ENCODE measurements around the gene CDH13. TPM values are rescaled to one million over a fixed set of nuclear protein-coding genes. Genes with fewer than 3 reads are reported as not detected.
A peak's percentile ranks its signal among the peaks of the same experiment; 100 is the strongest.

CDH13 gene
- total and polyA plus RNA-seq, 2 experiments from 2014 or later: 2.9 to 4.8 TPM

DNA sequence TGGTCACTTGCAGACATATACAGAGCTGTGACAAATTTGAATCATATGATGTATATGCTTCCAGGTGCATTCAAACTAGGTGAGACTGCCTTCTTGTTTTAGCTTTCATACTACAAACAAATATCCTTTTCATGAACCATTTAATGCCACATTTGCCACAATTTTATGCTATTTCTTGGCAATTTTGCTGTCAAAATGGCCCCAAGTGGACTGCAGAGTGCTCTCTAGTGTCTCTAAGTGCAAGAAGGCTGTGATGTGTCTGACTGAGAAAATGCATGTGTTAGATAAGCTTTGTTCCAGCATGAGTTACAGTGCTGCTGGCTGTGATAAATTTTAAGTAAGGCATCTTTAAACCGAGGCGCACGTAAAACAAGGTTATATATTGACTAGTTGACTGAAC lies 38.3 kb downstream of the CDH13 start:
- Histone ChIP-seq H3K4me3 (no peak overlapping the region), H3K27me3 (no peaks in the 10 kb centered on the region), H3K27ac (no peak overlapping the region), H3K4me1 (ENCODE audit: low read depth) (no peaks in the 10 kb centered on the region), H3K9me3 (ENCODE audit: low read depth) (no peaks in the 10 kb centered on the region), H3K36me3 (no peaks in the 10 kb centered on the region)
- DNase-seq (ENCODE audit: low read depth in 1 of 2, low spot score in 1 of 2): no peak
- TF ChIP-seq, protein P1, sequence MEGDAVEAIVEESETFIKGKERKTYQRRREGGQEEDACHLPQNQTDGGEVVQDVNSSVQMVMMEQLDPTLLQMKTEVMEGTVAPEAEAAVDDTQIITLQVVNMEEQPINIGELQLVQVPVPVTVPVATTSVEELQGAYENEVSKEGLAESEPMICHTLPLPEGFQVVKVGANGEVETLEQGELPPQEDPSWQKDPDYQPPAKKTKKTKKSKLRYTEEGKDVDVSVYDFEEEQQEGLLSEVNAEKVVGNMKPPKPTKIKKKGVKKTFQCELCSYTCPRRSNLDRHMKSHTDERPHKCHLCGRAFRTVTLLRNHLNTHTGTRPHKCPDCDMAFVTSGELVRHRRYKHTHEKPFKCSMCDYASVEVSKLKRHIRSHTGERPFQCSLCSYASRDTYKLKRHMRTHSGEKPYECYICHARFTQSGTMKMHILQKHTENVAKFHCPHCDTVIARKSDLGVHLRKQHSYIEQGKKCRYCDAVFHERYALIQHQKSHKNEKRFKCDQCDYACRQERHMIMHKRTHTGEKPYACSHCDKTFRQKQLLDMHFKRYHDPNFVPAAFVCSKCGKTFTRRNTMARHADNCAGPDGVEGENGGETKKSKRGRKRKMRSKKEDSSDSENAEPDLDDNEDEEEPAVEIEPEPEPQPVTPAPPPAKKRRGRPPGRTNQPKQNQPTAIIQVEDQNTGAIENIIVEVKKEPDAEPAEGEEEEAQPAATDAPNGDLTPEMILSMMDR (IDR thresholded peaks at IDR 0.05; ENCODE audit: low read depth, low read length): no peak

DNA sequence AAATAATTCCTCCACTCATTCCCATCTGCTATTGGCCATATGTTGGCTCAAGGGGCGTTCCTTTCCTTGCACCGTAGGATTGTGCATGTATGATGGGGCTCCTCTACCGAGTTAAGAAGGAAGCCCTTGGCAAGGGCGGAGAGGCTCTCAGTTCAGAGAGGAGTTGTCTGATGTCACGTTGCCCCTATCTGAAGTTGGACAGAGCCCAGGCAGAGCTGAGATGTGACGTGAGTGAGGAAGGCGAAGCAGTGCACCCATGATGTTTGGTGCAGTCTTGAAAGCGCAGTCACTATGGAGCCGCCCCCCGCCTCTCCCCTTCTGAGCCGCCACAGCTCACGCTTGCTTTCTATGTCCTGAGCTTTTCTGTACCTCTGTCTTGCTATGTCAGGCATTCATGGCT lies 40.7 kb downstream of the CDH13 start:
- H3K27ac ChIP-seq: no peak overlapping the region
- DNase-seq (ENCODE audit: low read depth in 1 of 2, low spot score in 1 of 2): no peak
- H3K4me3 ChIP-seq: no peak overlapping the region
- H3K9me3 ChIP-seq (ENCODE audit: low read depth): no peaks in the 10 kb centered on the region
- no peaks in the 10 kb centered on the region for H3K4me1 ChIP-seq (ENCODE audit: low read depth)
- no peaks in the 10 kb centered on the region for H3K36me3 ChIP-seq
- no peaks in the 10 kb centered on the region for H3K27me3 ChIP-seq
- TF ChIP-seq, protein P1 (IDR thresholded peaks at IDR 0.05; ENCODE audit: low read depth, low read length): no peak

DNA sequence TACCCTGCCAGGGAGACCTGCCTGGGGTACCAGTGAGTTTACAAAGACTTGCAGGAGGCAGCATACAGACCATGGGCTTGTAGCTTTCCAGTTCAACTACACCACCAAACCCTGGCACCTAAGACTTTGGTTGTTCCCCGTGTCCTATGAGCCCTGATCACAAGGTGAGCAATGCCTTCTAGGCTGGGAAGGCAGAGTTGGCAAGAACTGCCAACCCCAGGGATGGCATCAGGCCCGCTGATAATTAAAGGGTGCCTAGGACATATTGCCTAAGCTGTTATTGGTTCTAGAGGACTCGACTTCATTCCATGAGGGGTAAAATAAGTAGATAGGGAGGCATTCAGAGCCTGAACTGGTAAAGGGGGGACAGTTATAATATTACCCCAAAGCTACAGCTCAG lies 41.3 kb downstream of the CDH13 start:
- H3K27me3 ChIP-seq: no peaks in the 10 kb centered on the region
- H3K4me1 ChIP-seq (ENCODE audit: low read depth): no peaks in the 10 kb centered on the region
- no peaks in the 10 kb centered on the region for H3K9me3 ChIP-seq (ENCODE audit: low read depth)
- TF ChIP-seq, protein P1 (IDR thresholded peaks at IDR 0.05; ENCODE audit: low read depth, low read length): no peak
- no peak for DNase-seq (ENCODE audit: low read depth in 1 of 2, low spot score in 1 of 2)
- H3K4me3 ChIP-seq: no peak overlapping the region
- no peak overlapping the region for H3K27ac ChIP-seq
- no peaks in the 10 kb centered on the region for H3K36me3 ChIP-seq

DNA sequence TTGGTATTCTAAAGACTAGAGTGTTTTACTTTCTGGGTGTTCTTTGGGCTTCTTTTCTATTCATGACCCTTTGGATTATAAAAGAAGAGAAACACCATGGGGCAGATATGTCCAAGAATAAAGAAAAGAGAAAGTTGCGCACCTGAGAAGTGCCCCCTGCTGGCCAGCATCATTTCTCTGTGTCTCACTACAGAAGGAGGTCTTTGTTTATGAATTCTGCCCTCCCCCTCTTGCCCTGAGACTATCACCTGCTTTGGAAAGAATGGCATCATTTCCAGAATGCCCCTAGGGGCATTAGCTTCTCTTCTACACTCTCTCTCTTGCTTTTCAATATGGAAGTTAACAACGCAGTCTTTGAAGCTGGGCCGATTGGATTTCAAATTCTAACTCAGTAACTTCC lies 45.0 kb downstream of the CDH13 start:
- H3K4me3 ChIP-seq: no peak overlapping the region
- no peaks in the 10 kb centered on the region for H3K9me3 ChIP-seq (ENCODE audit: low read depth)
- H3K27ac ChIP-seq: no peak overlapping the region
- no peaks in the 10 kb centered on the region for H3K4me1 ChIP-seq (ENCODE audit: low read depth)
- no peak for DNase-seq (ENCODE audit: low read depth in 1 of 2, low spot score in 1 of 2)
- TF ChIP-seq, protein P1 (IDR thresholded peaks at IDR 0.05; ENCODE audit: low read depth, low read length): peak; percentile 48
- no peaks in the 10 kb centered on the region for H3K27me3 ChIP-seq
- H3K36me3 ChIP-seq: no peaks in the 10 kb centered on the region

DNA sequence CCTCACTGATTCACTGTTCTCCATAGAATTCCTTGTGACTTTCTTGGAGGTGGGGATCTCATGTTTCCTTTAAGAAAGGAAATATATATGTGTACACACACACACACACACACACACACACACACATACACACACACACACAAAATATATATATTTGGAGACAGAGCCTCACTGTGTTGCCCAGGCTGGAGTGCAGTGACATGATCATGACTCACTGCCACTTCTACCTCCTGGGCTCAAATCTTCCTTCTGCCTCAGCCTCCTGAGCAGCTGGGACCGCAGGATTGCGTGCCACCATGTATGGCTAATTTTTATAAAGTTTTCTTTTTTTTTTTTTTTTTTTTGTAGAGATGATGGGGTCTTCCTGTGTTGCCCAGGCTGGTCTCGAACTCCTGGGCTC lies 45.9 kb downstream of the CDH13 start:
- H3K36me3 ChIP-seq: no peaks in the 10 kb centered on the region
- H3K4me1 ChIP-seq (ENCODE audit: low read depth): no peaks in the 10 kb centered on the region
- TF ChIP-seq, protein P1 (IDR thresholded peaks at IDR 0.05; ENCODE audit: low read depth, low read length): no peak

DNA sequence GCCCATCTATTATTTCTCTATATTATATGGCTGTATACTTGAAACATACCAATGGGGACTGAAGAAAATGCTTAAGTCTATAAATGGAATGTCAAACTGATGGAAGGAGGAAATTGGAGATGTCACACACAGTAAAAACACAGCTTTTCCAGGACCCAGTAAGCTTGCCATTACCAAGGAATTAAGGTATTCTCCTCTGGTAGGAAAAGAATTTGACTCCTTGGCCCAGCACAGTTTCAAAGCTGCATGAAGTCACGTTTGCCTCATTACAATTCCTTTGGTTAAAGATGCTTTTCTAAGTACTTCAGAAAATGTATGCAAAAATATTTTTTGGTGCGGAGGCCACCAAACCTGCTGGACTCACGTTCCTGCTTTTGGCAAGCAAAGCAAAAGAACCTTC lies 48.5 kb downstream of the CDH13 start:
- H3K9me3 ChIP-seq (ENCODE audit: low read depth): no peaks in the 10 kb centered on the region
- H3K27ac ChIP-seq: no peak overlapping the region
- TF ChIP-seq, protein P1 (IDR thresholded peaks at IDR 0.05; ENCODE audit: low read depth, low read length): no peak
- no peaks in the 10 kb centered on the region for H3K36me3 ChIP-seq
- H3K4me1 ChIP-seq (ENCODE audit: low read depth): no peaks in the 10 kb centered on the region
- no peak overlapping the region for H3K4me3 ChIP-seq
- no peak for DNase-seq (ENCODE audit: low read depth in 1 of 2, low spot score in 1 of 2)
- H3K27me3 ChIP-seq: no peaks in the 10 kb centered on the region

More for the DNA sequence above, 45.9 kb downstream of the CDH13 start:
- Histone ChIP-seq H3K4me3 (no peak overlapping the region), H3K27ac (no peak overlapping the region), H3K9me3 (ENCODE audit: low read depth) (no peaks in the 10 kb centered on the region), H3K27me3 (no peaks in the 10 kb centered on the region)
- no peak for DNase-seq (ENCODE audit: low read depth in 1 of 2, low spot score in 1 of 2)

Measured in cardiac muscle cell (in vitro differentiated cells and primary cell).